GM21381 (cell line): ENCODE results near the gene MEIS1.

Experiments used
- ATAC-seq: cut with Tn5 transposase; IDR thresholded peaks from one replicate; pipeline ENCODE4 v1.9.1; 2021; ENCODE audit warnings: mild to moderate bottlenecking, moderate library complexity; ENCODE audit not compliant: unreplicated experiment

Gene MEIS1

DNA sequence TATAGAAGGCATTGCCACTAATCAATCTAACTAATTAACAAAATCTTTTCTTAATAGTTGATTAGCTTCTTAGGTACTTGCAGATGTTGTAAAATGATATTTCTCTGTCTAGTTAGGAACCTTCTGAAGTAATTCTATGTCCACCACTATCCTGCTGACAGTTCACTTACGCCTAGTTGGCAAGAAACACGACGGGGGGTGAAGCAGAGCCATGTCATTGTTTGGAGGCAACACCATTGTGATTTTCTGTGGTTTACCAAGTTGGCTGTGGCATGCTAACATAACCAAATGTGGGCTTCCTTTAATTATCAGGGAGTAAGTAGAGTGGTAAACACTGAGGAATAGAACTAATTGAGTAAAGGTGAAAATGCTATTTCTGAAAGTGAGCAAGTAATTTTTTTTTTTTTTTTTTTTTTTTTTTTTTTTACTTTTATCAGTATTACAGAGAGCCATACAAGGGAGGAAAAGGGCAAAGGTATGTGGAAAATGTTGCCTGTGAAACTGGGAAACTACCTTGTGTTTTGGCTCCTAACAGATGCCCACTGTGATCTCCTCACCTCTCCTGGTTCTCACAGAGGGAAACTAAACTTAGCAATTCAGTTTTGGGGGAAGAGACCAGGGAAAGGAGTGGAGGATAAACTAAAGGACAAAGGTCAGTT is 126.8 kb downstream of the MEIS1 start:
- ATAC-seq = no peak

DNA sequence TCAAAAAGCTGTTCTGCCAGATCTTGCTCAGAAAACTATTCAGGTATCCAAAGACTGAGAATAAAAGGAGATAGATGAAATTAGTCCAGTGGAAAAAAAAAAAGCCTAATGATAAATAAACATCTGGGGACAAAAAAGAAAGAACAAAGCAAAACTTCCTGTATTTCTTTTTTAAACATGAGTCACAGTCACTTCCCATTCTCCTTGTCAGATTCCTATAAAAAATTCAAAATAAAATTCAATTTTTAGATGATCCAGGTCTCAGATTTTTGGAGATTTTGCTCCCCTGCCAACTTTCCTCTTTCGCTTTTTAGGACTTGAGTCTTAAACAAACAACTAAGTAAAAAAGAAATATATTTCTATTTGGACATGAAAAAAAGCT is 127.4 kb downstream of the MEIS1 start:
- no peak for ATAC-seq

DNA sequence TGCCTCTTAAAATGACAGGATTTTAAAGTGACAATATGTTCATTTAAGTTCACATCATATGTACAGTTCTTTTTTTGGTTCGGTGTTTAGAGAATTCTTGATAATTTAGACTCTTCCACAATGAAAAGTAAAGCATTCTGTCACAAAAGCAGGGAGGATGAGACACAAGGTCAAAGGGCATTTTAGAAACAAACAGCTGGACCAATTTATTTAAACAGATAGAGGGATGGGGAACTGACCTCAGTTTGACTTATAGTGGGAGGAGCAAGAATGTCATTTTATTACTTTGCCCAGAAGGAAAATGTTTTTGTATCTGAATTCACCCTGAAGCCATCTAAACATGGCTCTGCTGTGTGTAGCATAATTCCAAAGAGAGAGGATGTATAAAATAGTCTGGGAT is 128.5 kb downstream of the MEIS1 start:
- no peak for ATAC-seq

DNA sequence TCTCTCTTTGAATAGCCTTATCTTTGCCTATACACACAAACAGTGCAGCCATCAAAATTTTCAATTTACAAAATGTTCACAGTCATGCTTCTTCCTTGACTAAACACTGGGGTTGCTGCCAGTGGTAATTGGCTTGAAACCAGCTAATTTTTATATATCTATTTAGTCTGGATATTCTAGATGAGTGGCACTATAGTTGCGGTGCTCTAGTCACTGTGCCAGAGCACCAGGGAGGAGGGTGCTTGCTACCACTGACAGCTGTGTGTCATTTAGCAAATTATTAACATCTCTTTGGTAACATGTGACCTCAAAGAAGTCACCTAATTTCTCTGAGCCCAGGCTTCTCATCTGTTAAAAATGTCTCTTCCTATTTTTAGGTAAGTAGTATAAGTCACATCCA is 130.4 kb downstream of the MEIS1 start:
- no peak for ATAC-seq

DNA sequence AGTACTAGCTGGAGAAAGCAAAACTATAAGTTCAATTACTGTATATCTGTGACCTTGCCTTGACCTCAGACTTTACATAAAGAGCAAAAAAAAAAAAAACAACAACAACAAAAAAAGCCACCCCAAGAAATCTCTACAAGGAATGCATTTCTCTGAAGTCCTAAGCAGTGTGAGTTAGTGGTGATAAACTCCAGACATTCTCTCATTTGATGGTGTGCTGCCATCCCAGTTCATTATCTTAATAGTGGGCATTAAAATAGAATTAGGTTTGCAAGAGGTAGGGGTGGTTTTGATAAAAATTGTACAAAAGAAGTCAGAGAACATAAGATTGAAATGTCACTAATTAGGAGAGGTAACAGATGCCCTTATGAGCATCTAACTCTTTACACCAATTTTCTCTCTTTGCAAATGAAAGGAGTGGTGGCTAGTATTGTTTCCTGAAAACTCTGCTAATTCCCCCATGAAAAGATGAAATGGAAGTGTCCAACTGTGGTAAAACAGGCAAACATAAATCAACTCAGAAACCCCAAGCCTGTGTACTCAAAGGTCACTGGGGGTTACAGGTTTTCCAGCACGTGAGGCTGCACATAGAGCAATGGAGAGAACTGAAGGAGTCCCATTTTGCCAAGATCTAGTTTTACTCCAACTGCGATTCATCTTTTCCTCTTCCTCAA is 131.9 kb downstream of the MEIS1 start:
- no peak for ATAC-seq

DNA sequence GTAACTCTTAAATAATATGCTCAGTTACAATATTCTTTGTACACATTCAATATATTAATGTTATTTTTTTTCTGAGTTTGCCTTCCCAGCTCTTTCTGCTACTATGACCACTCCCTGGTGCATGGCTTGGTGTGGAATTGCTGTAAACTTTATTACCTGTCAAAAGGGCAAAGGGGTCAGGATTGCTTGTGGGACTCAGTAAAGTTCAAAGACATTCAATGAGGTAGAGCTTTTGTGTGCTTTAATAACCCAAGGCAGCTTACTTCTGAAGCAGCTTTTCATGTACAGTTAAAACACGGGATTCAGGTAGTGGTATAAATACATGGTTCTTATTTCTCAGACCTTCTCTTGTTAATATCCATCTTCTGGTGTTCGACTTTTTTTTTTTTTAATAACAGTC is 132.8 kb downstream of the MEIS1 start:
- ATAC-seq = no peak

DNA sequence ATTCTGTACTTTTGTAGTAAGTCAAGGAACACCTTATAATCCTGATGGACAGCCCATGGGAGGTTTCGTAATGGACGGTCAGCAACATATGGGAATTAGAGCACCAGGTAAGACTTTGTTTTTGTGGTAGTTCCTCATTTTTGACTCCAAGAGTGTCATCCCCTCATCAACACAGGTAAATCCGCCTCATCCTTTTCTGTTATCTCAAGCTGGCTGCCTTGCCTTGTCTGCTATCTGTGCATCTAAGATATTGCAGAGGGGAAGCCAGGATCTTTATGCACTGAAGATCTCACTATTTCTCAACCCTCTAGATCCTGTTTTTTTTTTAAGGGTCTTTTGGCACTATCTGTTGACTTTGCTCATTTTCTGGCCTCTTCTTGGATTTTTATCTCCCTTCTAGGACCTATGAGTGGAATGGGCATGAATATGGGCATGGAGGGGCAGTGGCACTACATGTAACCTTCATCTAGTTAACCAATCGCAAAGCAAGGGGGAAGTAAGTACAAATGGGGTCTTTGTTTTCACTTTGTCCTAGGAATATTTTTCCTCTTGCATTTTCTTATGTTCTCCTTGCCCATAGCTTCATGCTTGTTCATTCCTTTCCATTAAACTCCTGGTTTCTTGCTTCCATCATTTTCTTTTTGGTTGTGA is 133.8 kb downstream of the MEIS1 start:
- no peak for ATAC-seq

DNA sequence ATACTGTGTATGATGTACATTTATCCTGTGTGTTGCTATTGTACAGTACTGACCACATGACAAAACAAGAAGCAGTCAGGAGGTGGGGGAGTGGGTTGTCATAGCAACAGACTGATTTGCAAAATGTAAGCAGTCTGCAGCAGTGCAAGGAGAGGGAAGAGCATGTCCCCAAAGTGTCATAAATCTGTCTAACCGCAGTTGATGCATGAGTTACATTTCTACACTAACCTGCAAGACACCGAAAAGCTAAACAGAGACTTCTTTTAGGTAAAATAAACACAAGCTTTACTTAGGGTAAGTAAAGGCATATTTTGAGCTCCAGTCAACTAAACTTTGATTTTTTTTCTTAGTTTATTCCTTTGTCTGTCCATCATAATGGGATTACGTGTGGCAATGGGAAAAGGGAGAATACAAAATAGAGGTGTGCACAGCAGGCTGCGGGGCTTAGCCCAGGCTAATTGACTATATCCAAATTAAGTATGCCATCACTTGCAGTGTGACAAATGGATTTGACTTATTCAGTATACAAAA is 134.5 kb downstream of the MEIS1 start:
- ATAC-seq = no peak

DNA sequence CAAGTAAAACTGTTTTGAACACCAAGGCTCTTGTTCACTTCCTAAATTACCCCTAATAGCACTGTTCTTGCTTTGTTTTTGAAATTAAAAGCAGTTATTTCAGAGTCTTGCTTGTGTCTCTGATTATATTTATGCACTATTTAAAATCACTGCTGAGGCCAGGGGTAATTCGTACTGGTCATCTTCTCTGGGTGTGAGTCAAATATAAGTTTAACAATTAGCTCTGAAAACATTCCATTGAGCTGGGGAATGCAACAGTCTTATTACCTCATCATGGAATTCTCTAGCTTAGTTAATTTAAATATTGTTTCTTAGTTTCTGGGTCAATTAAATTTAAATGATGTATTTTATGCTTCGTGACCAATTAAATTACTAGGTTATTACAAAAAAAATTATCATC is 135.0 kb downstream of the MEIS1 start:
- no peak for ATAC-seq

DNA sequence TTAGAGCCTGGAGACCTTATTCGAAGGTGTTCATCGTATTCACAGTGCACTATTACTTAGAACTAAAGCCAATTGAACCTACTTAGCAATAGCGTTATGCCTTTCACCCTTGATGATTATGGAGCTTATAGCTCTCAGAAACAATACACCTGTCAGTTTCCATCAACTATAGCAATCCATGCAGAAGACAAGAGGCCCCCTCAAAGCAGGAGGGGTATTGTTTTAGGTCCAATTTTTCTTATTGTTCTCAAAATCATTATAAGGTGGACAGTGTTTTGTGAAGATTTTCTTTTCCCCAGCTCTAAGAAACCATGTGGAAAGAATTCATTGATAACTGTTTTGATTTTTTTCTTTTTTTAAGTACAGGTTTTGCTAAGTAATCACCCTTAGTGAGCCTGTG is 135.5 kb downstream of the MEIS1 start:
- ATAC-seq = no peak

DNA sequence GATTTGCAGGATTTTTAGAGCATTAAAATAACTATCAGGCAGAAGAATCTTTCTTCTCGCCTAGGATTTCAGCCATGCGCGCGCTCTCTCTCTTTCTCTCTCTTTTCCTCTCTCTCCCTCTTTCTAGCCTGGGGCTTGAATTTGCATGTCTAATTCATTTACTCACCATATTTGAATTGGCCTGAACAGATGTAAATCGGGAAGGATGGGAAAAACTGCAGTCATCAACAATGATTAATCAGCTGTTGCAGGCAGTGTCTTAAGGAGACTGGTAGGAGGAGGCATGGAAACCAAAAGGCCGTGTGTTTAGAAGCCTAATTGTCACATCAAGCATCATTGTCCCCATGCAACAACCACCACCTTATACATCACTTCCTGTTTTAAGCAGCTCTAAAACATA is 137.0 kb downstream of the MEIS1 start:
- ATAC-seq = no peak

DNA sequence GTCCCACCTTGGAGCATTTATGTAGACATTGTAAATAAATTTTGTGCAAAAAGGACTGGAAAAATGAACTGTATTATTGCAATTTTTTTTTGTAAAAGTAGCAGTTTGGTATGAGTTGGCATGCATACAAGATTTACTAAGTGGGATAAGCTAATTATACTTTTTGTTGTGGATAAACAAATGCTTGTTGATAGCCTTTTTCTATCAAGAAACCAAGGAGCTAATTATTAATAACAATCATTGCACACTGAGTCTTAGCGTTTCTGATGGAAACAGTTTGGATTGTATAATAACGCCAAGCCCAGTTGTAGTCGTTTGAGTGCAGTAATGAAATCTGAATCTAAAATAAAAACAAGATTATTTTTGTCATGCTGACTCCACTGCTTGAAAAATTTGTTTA is 137.5 kb downstream of the MEIS1 start:
- ATAC-seq = no peak

DNA sequence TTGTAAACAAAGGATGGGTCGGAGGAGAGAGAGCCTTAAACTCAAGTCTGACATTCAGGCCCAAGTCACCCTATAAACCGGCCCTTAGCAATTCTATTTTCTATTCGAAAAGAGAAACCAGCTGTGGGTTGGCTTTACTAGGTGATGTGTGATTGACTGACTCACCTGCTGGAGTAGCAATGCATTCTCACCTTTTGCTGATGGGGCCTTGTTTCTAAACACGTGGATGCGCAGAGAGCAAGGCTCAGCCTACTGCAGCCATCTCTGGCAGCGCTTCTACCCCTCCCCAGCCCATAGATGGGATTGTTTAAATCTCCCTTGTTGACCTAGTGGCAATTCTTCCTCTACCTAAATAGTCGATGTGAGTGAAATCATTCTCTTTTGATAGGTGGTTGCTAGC is 138.5 kb downstream of the MEIS1 start:
- ATAC-seq = no peak

DNA sequence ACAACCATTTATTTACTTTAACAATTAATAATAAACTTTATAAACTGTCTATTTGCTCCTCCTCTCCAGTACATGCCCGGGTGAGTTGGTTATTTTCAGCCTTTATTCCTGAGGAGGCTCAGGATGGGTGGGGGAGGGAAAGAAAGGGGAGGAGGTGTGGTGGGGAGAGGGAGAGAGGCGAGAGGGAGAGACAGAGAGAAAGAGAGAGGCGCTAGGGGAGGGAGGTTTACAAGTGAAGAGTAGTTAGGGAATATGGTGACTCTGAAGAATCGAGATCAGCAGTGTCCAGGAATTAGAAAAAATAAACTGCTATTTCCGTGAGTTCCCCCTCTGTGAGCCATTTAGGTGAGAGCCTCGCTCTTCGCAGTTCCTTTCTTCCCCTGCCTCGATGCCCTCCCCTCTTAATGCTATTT is 138.9 kb downstream of the MEIS1 start:
- no peak for ATAC-seq

DNA sequence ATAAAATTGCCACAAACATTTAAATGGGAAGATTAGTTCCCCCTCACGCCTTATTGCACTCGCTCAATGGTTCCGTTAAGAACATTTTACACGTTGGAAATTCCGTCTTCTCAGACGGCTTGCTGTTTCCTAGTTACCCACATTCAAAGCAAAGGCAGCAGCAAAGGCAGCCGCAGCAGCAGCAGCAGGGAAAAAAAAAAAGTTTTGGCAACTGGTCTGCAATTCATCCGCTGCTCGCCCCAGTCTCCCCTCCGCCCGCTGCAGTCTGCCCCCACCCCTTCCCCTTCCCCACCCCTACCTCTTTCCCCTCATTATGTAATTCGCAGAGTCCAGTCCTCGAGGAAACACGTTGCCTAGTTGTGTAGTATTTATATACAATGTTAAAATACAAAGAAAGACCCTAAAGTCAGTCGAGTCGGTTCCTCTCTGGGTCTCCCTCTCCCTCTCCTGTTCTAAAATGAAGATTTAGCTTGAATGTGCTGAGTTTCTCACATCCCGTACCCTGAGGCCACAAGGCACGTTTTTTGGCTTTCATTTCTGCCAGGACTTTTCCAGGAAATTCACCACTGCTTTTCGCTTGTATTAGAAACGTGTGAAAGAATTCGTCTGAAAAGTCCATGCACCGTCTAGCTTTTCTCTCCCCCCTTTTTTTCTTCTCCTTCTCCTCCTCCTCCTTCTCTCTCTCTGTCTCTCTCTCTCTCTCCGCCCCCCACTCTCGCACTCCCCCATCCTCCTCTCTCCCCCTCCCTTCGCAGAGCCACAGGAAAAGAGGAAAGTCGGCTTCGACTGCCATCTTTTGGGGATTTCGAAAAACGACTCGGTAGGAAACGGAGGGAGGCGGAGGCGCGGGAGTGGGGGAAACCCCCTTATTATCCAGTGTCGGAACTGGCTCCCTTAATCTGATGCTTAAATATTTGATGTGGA is 140.0 kb downstream of the MEIS1 start:
- ATAC-seq = no peak

DNA sequence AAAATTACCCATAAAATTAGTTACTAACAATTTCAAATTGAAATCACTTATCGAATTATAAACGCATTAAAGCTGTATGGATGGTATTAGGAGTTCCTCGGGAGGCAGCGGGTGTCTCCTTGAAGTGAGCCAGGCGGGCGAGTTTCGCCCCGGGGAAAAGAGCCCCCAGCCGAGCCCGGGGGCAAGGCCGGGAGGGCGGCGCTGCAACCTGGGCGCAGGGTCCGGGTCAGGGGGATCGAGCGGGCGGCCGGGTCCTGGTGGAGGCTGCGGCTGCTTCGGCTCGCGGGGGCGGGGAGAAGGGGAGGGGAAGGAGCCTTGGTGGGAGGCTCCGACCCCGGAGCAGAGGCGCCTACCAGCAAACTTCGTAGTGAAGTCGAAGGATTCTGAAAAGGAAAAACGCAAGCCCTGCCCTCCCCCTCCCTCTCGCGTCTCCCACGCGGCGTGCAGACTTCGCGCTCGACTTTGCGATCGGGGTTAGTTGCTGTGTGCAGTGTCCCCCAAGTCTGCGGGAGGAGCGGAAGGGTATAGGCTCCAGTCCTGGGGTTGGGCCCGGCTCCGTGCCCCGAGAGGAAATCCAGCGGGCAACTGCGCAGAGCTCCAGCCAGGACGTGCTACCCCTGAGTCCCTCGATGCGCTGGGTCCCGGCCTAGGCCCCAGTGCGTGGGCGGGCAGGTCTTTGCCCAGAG is 140.8 kb downstream of the MEIS1 start:
- ATAC-seq = no peak

DNA sequence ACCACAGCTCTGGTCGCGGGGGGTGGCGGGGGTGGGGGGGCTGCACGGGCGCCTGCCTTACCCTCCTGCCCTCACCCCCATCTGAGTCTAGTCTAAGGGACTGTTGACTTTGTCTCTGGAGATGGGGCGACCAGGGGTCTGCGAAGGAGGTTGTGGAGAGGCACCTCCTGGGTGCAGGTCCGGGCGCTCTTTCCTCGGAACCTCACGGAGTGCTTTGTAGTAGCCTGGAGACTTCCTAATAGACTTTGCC is 141.3 kb downstream of the MEIS1 start:
- no peak for ATAC-seq

DNA sequence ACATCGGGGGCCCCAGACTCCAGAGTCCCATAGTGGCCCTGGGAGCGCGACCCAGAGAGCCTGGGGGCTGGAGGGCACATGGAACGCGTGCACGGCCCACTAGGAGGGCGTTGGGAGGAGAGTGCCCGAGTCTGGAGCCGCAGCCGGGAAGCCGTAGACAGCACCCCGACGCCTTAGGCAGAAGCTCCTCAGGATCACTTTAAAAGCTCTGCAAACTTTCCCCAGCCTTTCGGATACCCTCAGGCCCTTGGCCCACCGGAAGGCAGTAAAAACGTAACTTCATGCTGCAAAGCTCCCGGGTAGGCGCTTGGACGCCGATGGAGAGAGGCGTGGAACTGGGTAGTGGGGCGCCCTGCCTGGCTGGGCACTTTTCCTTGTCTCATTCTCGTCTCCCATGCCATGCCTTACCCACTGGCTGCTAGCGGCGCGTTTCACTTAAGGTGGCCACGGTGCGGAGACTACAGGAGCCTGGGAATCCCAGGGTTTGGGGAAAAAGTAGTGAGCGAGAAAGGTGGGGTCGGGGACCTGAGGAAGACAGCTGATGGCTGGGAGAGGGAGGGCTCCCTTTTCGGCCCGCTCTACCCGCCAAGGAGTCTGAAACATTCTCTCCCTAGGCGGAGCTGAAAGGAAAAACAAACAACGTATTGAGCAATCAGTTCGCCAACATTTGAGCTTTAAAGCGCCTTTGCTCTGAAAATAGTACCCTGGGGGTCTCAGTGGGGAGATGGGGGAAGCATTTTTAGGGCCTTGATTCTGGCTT is 141.8 kb downstream of the MEIS1 start:
- ATAC-seq = no peak

DNA sequence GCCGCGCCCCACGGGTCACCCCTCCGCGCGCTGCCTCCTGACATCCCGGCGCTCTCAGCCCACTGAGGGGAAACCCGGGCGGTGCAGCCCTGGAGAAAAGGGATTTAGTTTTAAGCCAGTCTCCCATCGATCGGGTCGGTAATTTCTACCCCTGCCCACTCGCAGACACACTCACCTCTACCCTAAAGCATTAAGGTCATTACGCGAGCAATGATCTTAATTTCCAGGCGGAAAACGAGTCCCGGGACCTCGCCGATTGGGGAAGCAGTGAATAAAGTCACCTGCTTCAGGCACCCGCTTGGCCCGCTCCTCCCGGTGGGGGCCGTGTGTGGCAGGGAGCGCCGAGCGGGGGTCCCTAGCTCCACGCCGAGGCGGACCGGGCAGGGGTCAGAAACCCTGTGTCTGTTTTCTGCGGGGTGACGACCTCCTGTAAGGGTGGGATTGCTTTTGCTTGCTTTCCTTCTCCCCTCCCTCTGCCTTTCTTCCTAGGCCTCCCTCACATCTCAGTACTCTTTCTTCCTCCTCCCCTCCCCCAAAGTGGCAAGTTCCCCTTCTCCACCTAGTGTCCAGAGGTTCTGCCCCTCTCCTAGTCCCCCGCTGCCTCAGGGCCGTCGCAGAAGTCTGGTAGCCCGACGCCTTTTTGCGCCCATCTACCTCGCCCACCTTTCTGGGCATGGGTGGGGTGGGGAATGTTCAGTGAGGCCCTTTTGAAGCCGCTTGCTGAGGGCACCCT is 142.6 kb downstream of the MEIS1 start:
- ATAC-seq = no peak
